Karpas-422 (cell line): ENCODE data around the gene SKIC8. TPM values are rescaled to one million over a fixed set of nuclear protein-coding genes. Genes with fewer than 3 reads are reported as not detected.
"Not testable (repeated sequence)": the region's sequence is repeated elsewhere in the genome, so short reads cannot be mapped to it uniquely, and the experiment has no call there.

ENCODE experiments used
- DNase-seq: peaks from one replicate; pipeline ENCODE4 v3.0.0-alpha.2; 2015
- H2AFZ ChIP-seq: fragments of 200-600 bp; sonication (generic); 2 replicates; pipeline ENCODE4 v1.6.1; 2014; ENCODE audit warnings: antibody characterized with exemption, low read length, mixed read lengths
- H3K27ac ChIP-seq: fragments of 200-600 bp; sonication (generic); 2 replicates; pipeline ENCODE4 v1.5.1; 2014; ENCODE audit warnings: mild to moderate bottlenecking, low read length, moderate library complexity
- H3K27me3 ChIP-seq: fragments of 200-600 bp; sonication (generic); 2 replicates; pipeline ENCODE4 v1.6.1; 2014; ENCODE audit warnings: low read length, mixed read lengths
- H3K36me3 ChIP-seq: fragments of 200-600 bp; sonication (generic); 2 replicates; pipeline ENCODE4 v1.6.1; 2014; ENCODE audit warnings: low read length, mixed read lengths; ENCODE audit not compliant: insufficient read depth
- H3K4me1 ChIP-seq: fragments of 200-600 bp; sonication (generic); 2 replicates; pipeline ENCODE4 v1.6.1; 2014; ENCODE audit warnings: mild to moderate bottlenecking, low read length, mixed read lengths
- H3K4me2 ChIP-seq: fragments of 200-600 bp; sonication (generic); 2 replicates; pipeline ENCODE4 v1.6.1; 2014; ENCODE audit warnings: low read length, low read depth, mild to moderate bottlenecking; ENCODE audit not compliant: poor library complexity, severe bottlenecking
- H3K4me3 ChIP-seq: fragments of 200-600 bp; sonication (generic); 2 replicates; pipeline ENCODE4 v1.5.1; 2014; ENCODE audit warnings: mild to moderate bottlenecking, antibody characterized with exemption, low read length, mixed read lengths
- H3K79me2 ChIP-seq: fragments of 200-600 bp; sonication (generic); 2 replicates; pipeline ENCODE4 v1.6.1; 2014; ENCODE audit warnings: mild to moderate bottlenecking, low read length, mixed read lengths
- H3K9ac ChIP-seq: fragments of 200-600 bp; sonication (generic); 2 replicates; pipeline ENCODE4 v1.6.0; 2014; ENCODE audit warnings: low read length
- H3K9me2 ChIP-seq: fragments of 200-600 bp; sonication (generic), shearing (Covaris generic); replicated peaks from 2 replicates; pipeline ENCODE4 v1.6.0; 2014; ENCODE audit warnings: mild to moderate bottlenecking, low read length, moderate library complexity; ENCODE audit not compliant: insufficient read depth
- H3K9me3 ChIP-seq: fragments of 300-700, 200-600 bp; sonication (generic); 2 replicates; pipeline ENCODE4 v1.6.1; 2014; ENCODE audit warnings: low read length, mixed read lengths
- H4K20me1 ChIP-seq: fragments of 200-600 bp; sonication (generic); 2 replicates; pipeline ENCODE4 v1.6.1; 2014; ENCODE audit warnings: mild to moderate bottlenecking, antibody characterized with exemption, low read length, low read depth; ENCODE audit not compliant: insufficient read depth
- total RNA-seq: library from RNA; depleted of rRNA; stranded (reverse); fragments of >200 nt; shearing (Covaris generic); gene quantifications from 2 replicates; pipeline ENCODE4 v1.2.3, GENCODE V29; 2014; ENCODE audit warnings: low replicate concordance

Gene SKIC8
- total RNA-seq, 1 experiment from 2014 or later = 134 TPM

GRCh38 chr15:78247911-78248310, 51.5 kb downstream of the SKIC8 start:
- no peak overlapping the region for H2AFZ ChIP-seq
- no peaks in the 10 kb centered on the region for H3K27me3 ChIP-seq
- DNase-seq = no peak
- H3K4me1 ChIP-seq = no peaks in the 10 kb centered on the region
- H3K4me3 ChIP-seq = no peak overlapping the region
- no peaks in the 10 kb centered on the region for H3K36me3 ChIP-seq
- H3K9ac ChIP-seq = no peak overlapping the region
- no peaks in the 10 kb centered on the region for H3K9me3 ChIP-seq
- no peak overlapping the region for H3K27ac ChIP-seq
- H3K4me2 ChIP-seq = no peak overlapping the region
- H3K9me2 ChIP-seq = no peaks in the 10 kb centered on the region
- no peaks in the 10 kb centered on the region for H4K20me1 ChIP-seq
- no peaks in the 10 kb centered on the region for H3K79me2 ChIP-seq

GRCh38 chr15:78245976-78246620, 53.3 kb downstream of the SKIC8 start:
- not testable (repeated sequence) for H3K4me3 ChIP-seq, H3K36me3 ChIP-seq, DNase-seq, H3K27me3 ChIP-seq, H3K9ac ChIP-seq, H3K79me2 ChIP-seq, H3K27ac ChIP-seq, H3K4me2 ChIP-seq, H3K9me3 ChIP-seq, H2AFZ ChIP-seq, H4K20me1 ChIP-seq, H3K4me1 ChIP-seq, H3K9me2 ChIP-seq

GRCh38 chr15:78245392-78245791, 54.0 kb downstream of the SKIC8 start:
- H3K9me3 ChIP-seq, H3K4me2 ChIP-seq, H3K36me3 ChIP-seq, H3K9ac ChIP-seq, H3K27ac ChIP-seq, DNase-seq, H3K9me2 ChIP-seq, H3K27me3 ChIP-seq, H2AFZ ChIP-seq, H3K4me3 ChIP-seq, H4K20me1 ChIP-seq, H3K79me2 ChIP-seq, H3K4me1 ChIP-seq: not testable (repeated sequence)

- H2AFZ ChIP-seq = no peak overlapping the region
- no peak overlapping the region for H3K4me2 ChIP-seq
- no peak for DNase-seq
- no peak overlapping the region for H3K9ac ChIP-seq
- H3K79me2 ChIP-seq = no peaks in the 10 kb centered on the region
- H3K27ac ChIP-seq = no peak overlapping the region
- H3K9me3 ChIP-seq = no peaks in the 10 kb centered on the region
- no peaks in the 10 kb centered on the region for H3K4me1 ChIP-seq
- no peak overlapping the region for H3K4me3 ChIP-seq
- H3K36me3 ChIP-seq = no peaks in the 10 kb centered on the region
- no peaks in the 10 kb centered on the region for H3K27me3 ChIP-seq
- H4K20me1 ChIP-seq = no peaks in the 10 kb centered on the region
- no peaks in the 10 kb centered on the region for H3K9me2 ChIP-seq
Observed at GRCh38 chr15:78244893-78245292, 54.5 kb downstream of the SKIC8 start.

DNA sequence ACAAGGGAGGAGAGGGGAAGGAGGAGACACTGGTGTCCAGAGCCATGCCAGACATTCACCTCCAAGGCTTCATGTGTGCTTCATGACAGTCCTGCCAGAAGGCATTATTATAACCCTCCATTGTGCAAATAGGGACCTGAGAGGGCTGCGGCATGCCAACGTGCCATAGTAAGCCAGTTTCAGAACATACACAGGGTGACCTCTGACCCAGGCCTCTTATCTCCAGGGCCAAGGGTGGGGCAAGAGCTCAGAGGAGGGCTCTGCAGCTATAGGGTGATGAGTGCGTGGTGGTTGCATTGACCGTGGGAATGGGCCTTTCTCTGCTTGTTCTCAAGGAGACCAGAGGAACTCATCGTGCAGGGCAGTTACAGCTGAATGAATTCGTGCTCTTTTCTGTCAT, 55.3 kb downstream of the SKIC8 start:
- Histone ChIP-seq H3K4me2 (no peak overlapping the region), H3K4me1 (no peaks in the 10 kb centered on the region), H4K20me1 (no peaks in the 10 kb centered on the region), H3K4me3 (no peak overlapping the region), H3K27me3 (no peaks in the 10 kb centered on the region), H3K9ac (no peak overlapping the region), H2AFZ (no peak overlapping the region), H3K27ac (no peak overlapping the region), H3K9me2 (no peaks in the 10 kb centered on the region), H3K9me3 (no peaks in the 10 kb centered on the region), H3K79me2 (no peaks in the 10 kb centered on the region), H3K36me3 (no peaks in the 10 kb centered on the region)
- no peak for DNase-seq

DNA sequence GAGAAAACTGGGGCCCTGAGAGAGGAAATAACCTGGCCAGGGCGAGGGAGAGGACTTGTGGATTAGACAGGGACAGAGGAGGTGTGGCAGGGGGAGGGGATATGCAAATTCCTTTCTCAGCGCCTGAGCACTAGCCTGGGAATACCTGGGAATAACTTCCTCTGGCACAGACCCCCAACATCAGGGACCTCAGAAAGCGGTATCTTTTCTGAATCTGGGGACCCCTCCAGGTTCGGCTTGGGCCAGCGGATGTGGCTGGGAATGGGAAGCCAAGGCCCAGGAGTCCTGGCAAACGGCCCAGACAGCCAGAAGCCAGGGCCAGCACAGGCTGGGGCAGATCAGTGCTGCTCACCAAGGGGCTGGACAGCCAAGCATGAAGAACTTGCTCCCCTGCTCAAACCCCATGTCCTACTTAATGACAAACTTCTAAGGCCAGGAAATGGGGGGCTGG, 55.9 kb downstream of the SKIC8 start:
- H3K9me2 ChIP-seq = no peaks in the 10 kb centered on the region
- no peaks in the 10 kb centered on the region for H3K27me3 ChIP-seq
- no peaks in the 10 kb centered on the region for H3K9me3 ChIP-seq
- no peak overlapping the region for H3K27ac ChIP-seq
- no peaks in the 10 kb centered on the region for H3K4me1 ChIP-seq
- no peak overlapping the region for H2AFZ ChIP-seq
- no peak for DNase-seq
- no peak overlapping the region for H3K4me3 ChIP-seq
- H3K36me3 ChIP-seq = no peaks in the 10 kb centered on the region
- no peaks in the 10 kb centered on the region for H4K20me1 ChIP-seq
- no peaks in the 10 kb centered on the region for H3K79me2 ChIP-seq
- H3K9ac ChIP-seq = no peak overlapping the region
- no peak overlapping the region for H3K4me2 ChIP-seq

- H3K4me2 ChIP-seq = no peak overlapping the region
Observed at GRCh38 chr15:78243058-78243457, 56.4 kb downstream of the SKIC8 start.

GRCh38 chr15:78242128-78242527, 57.3 kb downstream of the SKIC8 start:
- Histone ChIP-seq H3K27me3 (no peaks in the 10 kb centered on the region), H3K9me2 (no peaks in the 10 kb centered on the region), H3K4me2 (no peak overlapping the region), H3K36me3 (no peaks in the 10 kb centered on the region), H3K4me3 (no peak overlapping the region), H2AFZ (no peak overlapping the region), H3K9me3 (no peaks in the 10 kb centered on the region), H3K27ac (no peak overlapping the region), H3K4me1 (no peaks in the 10 kb centered on the region), H4K20me1 (no peaks in the 10 kb centered on the region), H3K79me2 (no peaks in the 10 kb centered on the region), H3K9ac (no peak overlapping the region)
- peak; percentile 56 for DNase-seq

More at GRCh38 chr15:78243058-78243457, 56.4 kb downstream of the SKIC8 start:
- Histone ChIP-seq H3K9me2 (no peaks in the 10 kb centered on the region), H3K9ac (no peak overlapping the region), H3K9me3 (no peaks in the 10 kb centered on the region), H3K36me3 (no peaks in the 10 kb centered on the region), H3K79me2 (no peaks in the 10 kb centered on the region), H4K20me1 (no peaks in the 10 kb centered on the region), H3K27ac (no peak overlapping the region), H3K27me3 (no peaks in the 10 kb centered on the region), H3K4me3 (no peak overlapping the region), H2AFZ (no peak overlapping the region), H3K4me1 (no peaks in the 10 kb centered on the region)
- no peak for DNase-seq
